ENCODE results near the gene ACAA1. TPM values are rescaled to one million over a fixed set of nuclear protein-coding genes. Genes with fewer than 3 reads are reported as not detected.

ACAA1 gene
- total and polyA plus RNA-seq, 2 of the 4 experiments (the other 2 are of a cell fraction) = 30.8 to 62.4 TPM

GRCh38 chr3:38171622-38172021 is 34.7 kb upstream of the ACAA1 start:
- in situ Hi-C loops (cut with MboI; ENCODE audit: low sequenced_read_pairs) = no loop called here
- no peaks in the 10 kb centered on the region for H3K27me3 ChIP-seq (ENCODE audit: control insufficient read depth, insufficient read depth, low read length)
- ATAC-seq (ENCODE audit: low read depth) = no peak

More at GRCh38 chr3:38171622-38172021, 34.7 kb upstream of the ACAA1 start:
- Histone ChIP-seq H3K23ac (ENCODE audit: low read depth, low read length) (no peak overlapping the region), H3K14ac (replicated peaks; ENCODE audit: low read depth, low read length) (no peak overlapping the region), H3K9me1 (ENCODE audit: insufficient read depth, low read length) (peaks cover 19% of the 10 kb centered on the region), H4K5ac (ENCODE audit: low read depth, low read length) (no peak overlapping the region), H3K18ac (ENCODE audit: low read depth, low read length) (no peak overlapping the region), H4K8ac (ENCODE audit: low read depth in 2 of 2, low read length in 2 of 2) (no peak overlapping the region), H3K4me2 (ENCODE audit: low read depth, low read length) (no peak overlapping the region), H3K27ac (ENCODE audit: insufficient read depth, low read length) (no peak overlapping the region), H3K36me3 (ENCODE audit: control insufficient read depth, insufficient read depth, low read length) (no peaks in the 10 kb centered on the region), H2BK120ac (ENCODE audit: low read depth, low read length) (no peak overlapping the region), H2AFZ (replicated peaks; ENCODE audit: low read length, poor library complexity) (no peak overlapping the region), H3K4ac (ENCODE audit: low read depth, low read length) (no peak overlapping the region), H2BK20ac (ENCODE audit: low read depth, low read length) (no peak overlapping the region), H2BK5ac (ENCODE audit: low read depth, low read length, poor library complexity, severe bottlenecking) (no peak overlapping the region), H2AK9ac (replicated peaks; ENCODE audit: low read depth, low read length, poor library complexity) (no peak overlapping the region), H4K91ac (ENCODE audit: insufficient read depth, low read depth, low read length) (no peak overlapping the region), H3K56ac (ENCODE audit: extremely low read depth, insufficient read depth, low read length) (no peak overlapping the region), H2BK15ac (ENCODE audit: low read depth, low read length) (no peak overlapping the region), H4K20me1 (ENCODE audit: insufficient read depth, low read length) (peaks cover 46% of the 10 kb centered on the region), H3K9me3 (ENCODE audit: control insufficient read depth, insufficient read depth, low read length) (no peaks in the 10 kb centered on the region), H3K9ac (ENCODE audit: low read depth, low read length) (no peak overlapping the region), H3K4me3 (ENCODE audit: insufficient read depth, low read depth, low read length) (no peak overlapping the region), H3K79me1 (ENCODE audit: low read depth in 1 of 2, low read length in 2 of 2) (peaks cover 0 to 39% of the 10 kb centered on the region in 2 experiments; a peak in 2 of 4 replicates), H2AK5ac (ENCODE audit: low read depth, low read length) (no peak overlapping the region), H3K4me1 (ENCODE audit: control insufficient read depth, insufficient read depth, low read length) (peaks cover 16% of the 10 kb centered on the region)
- BruUV-seq (replicated peaks) = no TSS peak
- CTCF ChIA-PET = interaction anchor here (1.5 kb wide), 1 partner anchor 21 kb away, joined by 4 read pairs; no protein-coding TSS in a partner anchor
- WGBS, 2 experiments (ENCODE audit: extremely low coverage in 2 of 2, insufficient read length in 1 of 2) = no CpG with 5 or more reads among the region's 2 CpGs
- DNase-seq = no peak
- TF ChIP-seq CTCF (conservative IDR thresholded peaks at IDR 0.05; ENCODE audit: low read depth, low read length) = no peak
- no peak for TF ChIP-seq RFX5 (IDR thresholded peaks at IDR 0.05; ENCODE audit: low read depth, low read length)
- TF ChIP-seq BHLHE40 (IDR thresholded peaks at IDR 0.05; ENCODE audit: low read depth, low read length) = no peak
- TF ChIP-seq CEBPB (IDR thresholded peaks at IDR 0.05; ENCODE audit: low read depth, low read length) = no peak
- TF ChIP-seq SMC3 (IDR thresholded peaks at IDR 0.05; ENCODE audit: low read depth, low read length) = no peak
- no peak for TF ChIP-seq NFE2L2 (IDR thresholded peaks at IDR 0.05; ENCODE audit: low read depth, low read length)
- no peak for TF ChIP-seq MAFK (IDR thresholded peaks at IDR 0.05; ENCODE audit: low read depth, low read length)
- TF ChIP-seq CHD1 (IDR thresholded peaks at IDR 0.05; ENCODE audit: low read depth, low read length) = no peak
- TF ChIP-seq MAZ (IDR thresholded peaks at IDR 0.05; ENCODE audit: borderline replicate concordance, low read depth, low read length) = no peak
- no peak for TF ChIP-seq FOS (IDR thresholded peaks at IDR 0.05; ENCODE audit: low read depth, low read length)
- no peak for TF ChIP-seq RAD21 (IDR thresholded peaks at IDR 0.05; ENCODE audit: low read length)
- no peak for TF ChIP-seq RCOR1 (IDR thresholded peaks at IDR 0.05; ENCODE audit: insufficient replicate concordance, low read length)
- no peak for TF ChIP-seq USF2 (IDR thresholded peaks at IDR 0.05; ENCODE audit: low read depth, low read length)
- TF ChIP-seq MXI1 (IDR thresholded peaks at IDR 0.05; ENCODE audit: borderline replicate concordance, low read depth, low read length) = no peak
- dilution Hi-C loops (cut with HindIII; ENCODE audit: low sequenced_read_pairs, unreplicated experiment) = no loop called here
- intact Hi-C loops (cut with micrococcal nuclease) = no loop called here
- POLR2A ChIA-PET (ENCODE audit: unreplicated experiment) = no interaction called here
